Breast epithelium (tissue), 4 donors: ENCODE results near the gene SHLD1. TPM values are rescaled to one million over a fixed set of nuclear protein-coding genes. Genes with fewer than 3 reads are reported as not detected.
"Not testable (repeated sequence)": the region's sequence is repeated elsewhere in the genome, so short reads cannot be mapped to it uniquely, and the experiment has no call there.

Experiments used
- DNase-seq, 2 donors: peaks; one replicate each; pipeline ENCODE4 v3.0.0-alpha.2; 2019; ENCODE audit warnings: low spot score in 2 of 2
- H3K27ac ChIP-seq, 2 donors: fragments of 200-600 bp; sonication (generic) in 1 of 2; one replicate each; pipeline ENCODE4 v1.5.1; 2016 to 2019; ENCODE audit warnings: mild to moderate bottlenecking in 1 of 2
- H3K27me3 ChIP-seq, 2 donors: fragments of 200-600 bp; sonication (generic) in 1 of 2; one replicate each; pipeline versions ENCODE4 v1.5.1 to v1.6.0; 2017 to 2019; ENCODE audit warnings: control low read depth in 1 of 2, mild to moderate bottlenecking in 1 of 2
- H3K36me3 ChIP-seq: fragments of 200-600 bp; one replicate; pipeline ENCODE4 v1.5.1; 2019
- H3K4me1 ChIP-seq, 2 donors: fragments of 200-600 bp; sonication (generic); one replicate each; pipeline ENCODE4 v1.5.1; 2016 to 2019; ENCODE audit warnings: control low read depth in 1 of 2
- H3K4me3 ChIP-seq, 3 donors: fragments of 200-600 bp; sonication (generic); 1 replicate in 2 of 3; 2 replicates in 1 of 3; pipeline ENCODE4 v1.5.1; 2016 to 2019; ENCODE audit warnings: mild to moderate bottlenecking in 3 of 3, moderate library complexity in 2 of 3
- H3K9me3 ChIP-seq, 2 donors: fragments of 200-600 bp; sonication (generic) in 1 of 2; one replicate each; pipeline ENCODE4 v1.5.1; 2016 to 2019; ENCODE audit warnings: control low read depth in 1 of 2
- CTCF ChIP-seq, 3 donors: fragments of 450-650 bp; IDR thresholded peaks; one replicate each; pipeline ENCODE4 v1.5.1; 2016 to 2017; ENCODE audit warnings: antibody characterized with exemption in 3 of 3, mild to moderate bottlenecking in 3 of 3, moderate library complexity in 3 of 3
- POLR2A ChIP-seq: fragments of 450-650 bp; IDR thresholded peaks from one replicate; pipeline ENCODE4 v1.6.1; 2016; ENCODE audit warnings: antibody characterized with exemption, mild to moderate bottlenecking, moderate library complexity
- POLR2AphosphoS5 ChIP-seq, 3 donors: sonication (generic); formaldehyde crosslinking; IDR thresholded peaks; one replicate each; pipeline ENCODE4 v1.6.1; 2017; ENCODE audit warnings: antibody characterized with exemption in 3 of 3
- intact Hi-C: fragments of 100-400 bp; cut with DNase I; formaldehyde crosslinking; loops from one replicate; pipeline ENCODE4 v1.15.1; 2023; ENCODE audit warnings: low total_unique reads
- total RNA-seq, 3 donors: library from RNA; depleted of rRNA; stranded (reverse); fragments of >200 nt; gene quantifications; one replicate each; pipeline ENCODE4 v1.1.0, GENCODE V29; 2016

The SHLD1 gene
- total RNA-seq, 3 donors from 2014 or later: 2.7 to 7.3 (median 6.6) TPM

GRCh38 chr20:5737619-5737953, 12.6 kb upstream of the SHLD1 start:
- TF ChIP-seq POLR2A (no peak), CTCF (IDR thresholded peaks at IDR 0.05) (no peak), POLR2AphosphoS5 (IDR thresholded peaks at IDR 0.05) (no peak)
- DNase-seq: no peak
- Histone ChIP-seq H3K27ac (no peak overlapping the region), H3K36me3 (no peaks in the 10 kb centered on the region), H3K4me1 (no peaks in the 10 kb centered on the region), H3K4me3 (no peak overlapping the region), H3K27me3 (no peaks in the 10 kb centered on the region), H3K9me3 (no peaks in the 10 kb centered on the region)
- intact Hi-C loops: no loop called here

GRCh38 chr20:5737966-5738365, 12.2 kb upstream of the SHLD1 start:
- Histone ChIP-seq H3K36me3 (no peaks in the 10 kb centered on the region), H3K4me3 (no peak overlapping the region), H3K9me3 (no peaks in the 10 kb centered on the region), H3K4me1 (no peaks in the 10 kb centered on the region), H3K27ac (no peak overlapping the region), H3K27me3 (no peaks in the 10 kb centered on the region)
- DNase-seq: no peak
- TF ChIP-seq CTCF (IDR thresholded peaks at IDR 0.05): no peak
- no peak for TF ChIP-seq POLR2A
- no peak for TF ChIP-seq POLR2AphosphoS5 (IDR thresholded peaks at IDR 0.05)
- intact Hi-C loops: no loop called here

GRCh38 chr20:5740643-5741042, 9.6 kb upstream of the SHLD1 start:
- DNase-seq, H3K27me3 ChIP-seq, H3K27ac ChIP-seq, H3K4me1 ChIP-seq, H3K36me3 ChIP-seq, intact Hi-C loops, H3K4me3 ChIP-seq, H3K9me3 ChIP-seq: not testable (repeated sequence)

- Histone ChIP-seq H3K9me3 (no peaks in the 10 kb centered on the region), H3K4me3 (no peak overlapping the region), H3K36me3 (no peaks in the 10 kb centered on the region), H3K4me1 (no peaks in the 10 kb centered on the region), H3K27ac (no peak overlapping the region), H3K27me3 (no peaks in the 10 kb centered on the region)
- intact Hi-C loops: no loop called here
- DNase-seq: no peak
- no peak for TF ChIP-seq POLR2AphosphoS5 (IDR thresholded peaks at IDR 0.05)
- TF ChIP-seq CTCF (IDR thresholded peaks at IDR 0.05): no peak
- TF ChIP-seq POLR2A: no peak
Observed at GRCh38 chr20:5741089-5741488, 9.1 kb upstream of the SHLD1 start.

GRCh38 chr20:5742041-5742440, 8.2 kb upstream of the SHLD1 start:
- TF ChIP-seq POLR2A: no peak
- TF ChIP-seq POLR2AphosphoS5 (IDR thresholded peaks at IDR 0.05): no peak
- TF ChIP-seq CTCF (IDR thresholded peaks at IDR 0.05): no peak

GRCh38 chr20:5745416-5746030, 4.7 kb upstream of the SHLD1 start:
- intact Hi-C loops: no loop called here
- no peak overlapping the region for H3K27ac ChIP-seq
- no peaks in the 10 kb centered on the region for H3K36me3 ChIP-seq
- no peaks in the 10 kb centered on the region for H3K9me3 ChIP-seq
- H3K4me3 ChIP-seq: no peak overlapping the region
- no peak for TF ChIP-seq CTCF (IDR thresholded peaks at IDR 0.05)
- no peak for TF ChIP-seq POLR2A
- no peak for TF ChIP-seq POLR2AphosphoS5 (IDR thresholded peaks at IDR 0.05)
- H3K27me3 ChIP-seq: no peaks in the 10 kb centered on the region
- H3K4me1 ChIP-seq: no peaks in the 10 kb centered on the region
- no peak for DNase-seq

More at GRCh38 chr20:5742041-5742440, 8.2 kb upstream of the SHLD1 start:
- no peaks in the 10 kb centered on the region for H3K36me3 ChIP-seq
- no peak for DNase-seq
- H3K9me3 ChIP-seq: no peaks in the 10 kb centered on the region
- intact Hi-C loops: no loop called here
- no peaks in the 10 kb centered on the region for H3K27me3 ChIP-seq
- no peak overlapping the region for H3K4me3 ChIP-seq
- no peak overlapping the region for H3K27ac ChIP-seq
- H3K4me1 ChIP-seq: no peaks in the 10 kb centered on the region
